ENCODE results near the gene DRG2.
A peak's percentile ranks its signal among the peaks of the same experiment; 100 is the strongest.

The DRG2 gene

GRCh38 chr17:18122990-18123753 is 35.4 kb downstream of the DRG2 start:
- H3K4me2 ChIP-seq (ENCODE audit: low read length, poor library complexity, severe bottlenecking), result no peak overlapping the region
- no peak overlapping the region for H2BK5ac ChIP-seq (ENCODE audit: low read depth, low read length, poor library complexity, severe bottlenecking)
- H3K4me3 ChIP-seq (ENCODE audit: insufficient read depth in 1 of 2, low read depth in 1 of 2, low read length in 2 of 2), result no peak overlapping the region
- H3K79me1 ChIP-seq (replicated peaks; ENCODE audit: low read length, poor library complexity, severe bottlenecking), result no peaks in the 10 kb centered on the region
- no peak overlapping the region for H4K8ac ChIP-seq (ENCODE audit: low read length)
- no peak overlapping the region for H3K23ac ChIP-seq (ENCODE audit: low read length in 2 of 2)
- no peak overlapping the region for H3K4ac ChIP-seq (ENCODE audit: low read depth in 1 of 2, low read length in 2 of 2)
- H4K91ac ChIP-seq (ENCODE audit: low read length), result no peak overlapping the region
- no peak overlapping the region for H3K9ac ChIP-seq (ENCODE audit: low read length)
- H3K27ac ChIP-seq (ENCODE audit: low read length, poor library complexity, severe bottlenecking), result no peak overlapping the region
- no peaks in the 10 kb centered on the region for H3K36me3 ChIP-seq (ENCODE audit: control insufficient read depth in 1 of 2, insufficient read depth in 2 of 2, low read depth in 1 of 2, low read length in 2 of 2)
- H3K14ac ChIP-seq (ENCODE audit: low read length in 2 of 2), result no peak overlapping the region
- H2BK15ac ChIP-seq (ENCODE audit: low read depth, poor library complexity, severe bottlenecking), result no peak overlapping the region
- H3K4me1 ChIP-seq (ENCODE audit: control insufficient read depth, insufficient read depth, low read depth, low read length), result peaks cover 3% of the 10 kb centered on the region
- no peak overlapping the region for H2AK5ac ChIP-seq (ENCODE audit: low read length, severe bottlenecking)
- H2BK12ac ChIP-seq (ENCODE audit: low read length in 2 of 2), result no peak overlapping the region
- H2BK120ac ChIP-seq (ENCODE audit: low read depth, low read length), result no peak overlapping the region
- DNase-seq, result no peak
- no peak overlapping the region for H2AFZ ChIP-seq (ENCODE audit: low read depth, low read length)
- 84% methylated on average over 31 of the region's 31 CpGs for WGBS
- peaks cover 14 to 43% of the 10 kb centered on the region in 2 experiments for H3K27me3 ChIP-seq (ENCODE audit: control insufficient read depth in 1 of 2, insufficient read depth in 1 of 2, low read length in 2 of 2)
- H3K18ac ChIP-seq (ENCODE audit: low read depth in 1 of 2, low read length in 2 of 2), result no peak overlapping the region
- no peaks in the 10 kb centered on the region for H3K9me3 ChIP-seq (ENCODE audit: control insufficient read depth, low read length)

- no peak overlapping the region for H2BK5ac ChIP-seq (ENCODE audit: low read depth, low read length, poor library complexity, severe bottlenecking)
- H3K27me3 ChIP-seq (ENCODE audit: control insufficient read depth in 1 of 2, insufficient read depth in 1 of 2, low read length in 2 of 2), result peaks cover 18 to 43% of the 10 kb centered on the region in 2 experiments
- no peak overlapping the region for H3K9ac ChIP-seq (ENCODE audit: low read length)
- H3K23ac ChIP-seq (ENCODE audit: low read length in 2 of 2), result no peak overlapping the region
- DNase-seq, result no peak
- no peak overlapping the region for H2BK15ac ChIP-seq (ENCODE audit: low read depth, poor library complexity, severe bottlenecking)
- no peak overlapping the region for H3K18ac ChIP-seq (ENCODE audit: low read depth in 1 of 2, low read length in 2 of 2)
- no peak overlapping the region for H4K91ac ChIP-seq (ENCODE audit: low read length)
- no peak overlapping the region for H3K4me2 ChIP-seq (ENCODE audit: low read length, poor library complexity, severe bottlenecking)
- no peak overlapping the region for H2BK12ac ChIP-seq (ENCODE audit: low read length in 2 of 2)
- H2AK5ac ChIP-seq (ENCODE audit: low read length, severe bottlenecking), result no peak overlapping the region
- H3K14ac ChIP-seq (ENCODE audit: low read length in 2 of 2), result no peak overlapping the region
- no peak overlapping the region for H3K4ac ChIP-seq (ENCODE audit: low read depth in 1 of 2, low read length in 2 of 2)
- peaks cover 3% of the 10 kb centered on the region for H3K4me1 ChIP-seq (ENCODE audit: control insufficient read depth, insufficient read depth, low read depth, low read length)
- no peaks in the 10 kb centered on the region for H3K36me3 ChIP-seq (ENCODE audit: control insufficient read depth in 1 of 2, insufficient read depth in 2 of 2, low read depth in 1 of 2, low read length in 2 of 2)
- no peak overlapping the region for H3K4me3 ChIP-seq (ENCODE audit: insufficient read depth in 1 of 2, low read depth in 1 of 2, low read length in 2 of 2)
- 80% methylated on average over 7 of the region's 11 CpGs for WGBS
- no peak overlapping the region for H2BK120ac ChIP-seq (ENCODE audit: low read depth, low read length)
- H3K9me3 ChIP-seq (ENCODE audit: control insufficient read depth, low read length), result no peaks in the 10 kb centered on the region
- no peak overlapping the region for H3K27ac ChIP-seq (ENCODE audit: low read length, poor library complexity, severe bottlenecking)
- H2AFZ ChIP-seq (ENCODE audit: low read depth, low read length), result no peak overlapping the region
- H3K79me1 ChIP-seq (replicated peaks; ENCODE audit: low read length, poor library complexity, severe bottlenecking), result no peaks in the 10 kb centered on the region
- no peak overlapping the region for H4K8ac ChIP-seq (ENCODE audit: low read length)
These were observed 36.8 kb downstream of the DRG2 start for GRCh38 chr17:18124345-18125126.

- no peak overlapping the region for H3K4ac ChIP-seq (ENCODE audit: low read depth in 1 of 2, low read length in 2 of 2)
- H3K36me3 ChIP-seq (ENCODE audit: control insufficient read depth in 1 of 2, insufficient read depth in 2 of 2, low read depth in 1 of 2, low read length in 2 of 2), result no peaks in the 10 kb centered on the region
- no peak overlapping the region for H3K18ac ChIP-seq (ENCODE audit: low read depth in 1 of 2, low read length in 2 of 2)
- no peak overlapping the region for H2AK5ac ChIP-seq (ENCODE audit: low read length, severe bottlenecking)
- H2BK12ac ChIP-seq (ENCODE audit: low read length in 2 of 2), result no peak overlapping the region
- no peak overlapping the region for H4K91ac ChIP-seq (ENCODE audit: low read length)
- H2AFZ ChIP-seq (ENCODE audit: low read depth, low read length), result no peak overlapping the region
- H2BK120ac ChIP-seq (ENCODE audit: low read depth, low read length), result no peak overlapping the region
- no peaks in the 10 kb centered on the region for H3K79me1 ChIP-seq (replicated peaks; ENCODE audit: low read length, poor library complexity, severe bottlenecking)
- no peak overlapping the region for H3K23ac ChIP-seq (ENCODE audit: low read length in 2 of 2)
- no peak overlapping the region for H2BK5ac ChIP-seq (ENCODE audit: low read depth, low read length, poor library complexity, severe bottlenecking)
- H3K4me1 ChIP-seq (ENCODE audit: control insufficient read depth, insufficient read depth, low read depth, low read length), result no peaks in the 10 kb centered on the region
- no peak overlapping the region for H3K4me2 ChIP-seq (ENCODE audit: low read length, poor library complexity, severe bottlenecking)
- H3K9me3 ChIP-seq (ENCODE audit: control insufficient read depth, low read length), result no peaks in the 10 kb centered on the region
- H2BK15ac ChIP-seq (ENCODE audit: low read depth, poor library complexity, severe bottlenecking), result no peak overlapping the region
- DNase-seq, result peak; percentile 58
- no peak overlapping the region for H3K14ac ChIP-seq (ENCODE audit: low read length in 2 of 2)
- H3K27ac ChIP-seq (ENCODE audit: low read length, poor library complexity, severe bottlenecking), result no peak overlapping the region
- H4K8ac ChIP-seq (ENCODE audit: low read length), result no peak overlapping the region
- peaks cover 22 to 61% of the 10 kb centered on the region in 2 experiments for H3K27me3 ChIP-seq (ENCODE audit: control insufficient read depth in 1 of 2, insufficient read depth in 1 of 2, low read length in 2 of 2)
- H3K9ac ChIP-seq (ENCODE audit: low read length), result no peak overlapping the region
- no peak overlapping the region for H3K4me3 ChIP-seq (ENCODE audit: insufficient read depth in 1 of 2, low read depth in 1 of 2, low read length in 2 of 2)
- 81% methylated on average over 4 of the region's 4 CpGs for WGBS
These were observed 41.3 kb downstream of the DRG2 start for GRCh38 chr17:18129041-18129502.

GRCh38 chr17:18132711-18133110 is 45.0 kb downstream of the DRG2 start:
- no peak for DNase-seq
- no peak overlapping the region for H4K8ac ChIP-seq (ENCODE audit: low read length)
- no peak overlapping the region for H2AK5ac ChIP-seq (ENCODE audit: low read length, severe bottlenecking)
- no peak overlapping the region for H4K91ac ChIP-seq (ENCODE audit: low read length)
- H3K36me3 ChIP-seq (ENCODE audit: control insufficient read depth in 1 of 2, insufficient read depth in 2 of 2, low read depth in 1 of 2, low read length in 2 of 2), result no peaks in the 10 kb centered on the region
- H2BK120ac ChIP-seq (ENCODE audit: low read depth, low read length), result no peak overlapping the region
- H3K4me1 ChIP-seq (ENCODE audit: control insufficient read depth, insufficient read depth, low read depth, low read length), result peaks cover 2% of the 10 kb centered on the region
- no peaks in the 10 kb centered on the region for H3K9me3 ChIP-seq (ENCODE audit: control insufficient read depth, low read length)
- no peak overlapping the region for H3K4me2 ChIP-seq (ENCODE audit: low read length, poor library complexity, severe bottlenecking)
- H3K4me3 ChIP-seq (ENCODE audit: insufficient read depth in 1 of 2, low read depth in 1 of 2, low read length in 2 of 2), result no peak overlapping the region
- H3K14ac ChIP-seq (ENCODE audit: low read length in 2 of 2), result no peak overlapping the region
- H3K9ac ChIP-seq (ENCODE audit: low read length), result no peak overlapping the region
- H3K27me3 ChIP-seq (ENCODE audit: control insufficient read depth in 1 of 2, insufficient read depth in 1 of 2, low read length in 2 of 2), result peaks cover 24 to 56% of the 10 kb centered on the region in 2 experiments
- H3K23ac ChIP-seq (ENCODE audit: low read length in 2 of 2), result no peak overlapping the region
- H3K4ac ChIP-seq (ENCODE audit: low read depth in 1 of 2, low read length in 2 of 2), result no peak overlapping the region
- H2BK15ac ChIP-seq (ENCODE audit: low read depth, poor library complexity, severe bottlenecking), result no peak overlapping the region
- no peak overlapping the region for H3K27ac ChIP-seq (ENCODE audit: low read length, poor library complexity, severe bottlenecking)
- H3K18ac ChIP-seq (ENCODE audit: low read depth in 1 of 2, low read length in 2 of 2), result no peak overlapping the region
- no peak overlapping the region for H2AFZ ChIP-seq (ENCODE audit: low read depth, low read length)
- H3K79me1 ChIP-seq (replicated peaks; ENCODE audit: low read length, poor library complexity, severe bottlenecking), result no peaks in the 10 kb centered on the region
- H2BK5ac ChIP-seq (ENCODE audit: low read depth, low read length, poor library complexity, severe bottlenecking), result no peak overlapping the region
- no peak overlapping the region for H2BK12ac ChIP-seq (ENCODE audit: low read length in 2 of 2)
- 79% methylated on average over 5 of the region's 5 CpGs for WGBS

Measured in mesenchymal stem cell (in vitro differentiated cells and primary cell).